GM23338 (cell line): ENCODE measurements around the gene CLIC3.

ENCODE experiments used
- EZH2 ChIP-seq: fragments of 200-600 bp; sonication (generic); IDR thresholded peaks from one replicate; pipeline ENCODE4 v1.8.0; 2017; ENCODE audit warnings: antibody characterized with exemption, mild to moderate bottlenecking, low read depth; ENCODE audit not compliant: unreplicated experiment
- EZH2phosphoT487 ChIP-seq: fragments of 200-600 bp; sonication (generic); IDR thresholded peaks from one replicate; pipeline ENCODE4 v1.8.1; 2018; ENCODE audit warnings: antibody characterized with exemption; ENCODE audit not compliant: unreplicated experiment
- POLR2AphosphoS5 ChIP-seq: IDR thresholded peaks from 2 replicates; pipeline ENCODE4 v1.6.1; 2016; ENCODE audit warnings: antibody characterized with exemption, low read depth
- ZNF114 ChIP-seq: fragments of 250-450 bp; sonication (Bioruptor Pico); IDR thresholded peaks from 2 replicates; pipeline ENCODE4 v1.5.0; 2020; ENCODE audit warnings: mild to moderate bottlenecking, moderate library complexity
- ZNF331 ChIP-seq: fragments of 250-450 bp; sonication (Bioruptor Pico); IDR thresholded peaks from 2 replicates; pipeline ENCODE4 v1.5.0; 2020; ENCODE audit warnings: low read depth, mild to moderate bottlenecking, moderate library complexity
- TF ChIP-seq, protein P1 (sequence below), 2 experiments: fragments of 200-600 bp in 1 of 2; sonication (generic) in 1 of 2; conservative IDR thresholded peaks; 2 replicates each; pipeline versions ENCODE4 v1.5.1 to v1.6.1; 2016 to 2017; ENCODE audit warnings: antibody characterized with exemption in 2 of 2, low read depth in 2 of 2, mild to moderate bottlenecking in 2 of 2, moderate library complexity in 1 of 2
- TF ChIP-seq, protein P2 (sequence below): IDR thresholded peaks from one replicate; pipeline ENCODE4 v1.6.1; 2018; ENCODE audit warnings: antibody characterized with exemption; ENCODE audit not compliant: unreplicated experiment
- TF ChIP-seq, protein P3 (sequence below): fragments of 250-450 bp; sonication (Bioruptor Pico); IDR thresholded peaks from 2 replicates; pipeline ENCODE4 v1.5.0; 2020; ENCODE audit warnings: mild to moderate bottlenecking, moderate library complexity

DNA sequence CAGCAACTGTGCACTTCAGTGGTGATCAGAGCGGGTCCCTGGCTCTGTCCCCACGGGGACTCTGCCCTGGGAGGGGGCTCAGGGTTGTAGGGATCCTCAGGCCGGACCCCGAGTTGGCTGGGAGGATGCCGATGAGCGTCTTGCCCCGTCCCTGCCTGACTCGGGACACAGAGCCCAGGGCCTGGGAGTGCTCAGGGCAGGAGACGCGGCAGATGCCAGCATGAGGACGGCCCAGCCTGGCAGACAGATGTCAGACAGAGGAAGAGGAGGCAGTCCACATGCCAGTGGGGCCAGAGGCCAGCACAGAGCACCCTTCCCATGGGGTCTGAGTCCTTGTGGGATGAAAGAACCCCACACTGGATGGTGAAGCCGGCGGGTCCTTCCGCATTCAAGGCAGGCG is 33.0 kb downstream of the CLIC3 start:
- TF ChIP-seq, protein P1, sequence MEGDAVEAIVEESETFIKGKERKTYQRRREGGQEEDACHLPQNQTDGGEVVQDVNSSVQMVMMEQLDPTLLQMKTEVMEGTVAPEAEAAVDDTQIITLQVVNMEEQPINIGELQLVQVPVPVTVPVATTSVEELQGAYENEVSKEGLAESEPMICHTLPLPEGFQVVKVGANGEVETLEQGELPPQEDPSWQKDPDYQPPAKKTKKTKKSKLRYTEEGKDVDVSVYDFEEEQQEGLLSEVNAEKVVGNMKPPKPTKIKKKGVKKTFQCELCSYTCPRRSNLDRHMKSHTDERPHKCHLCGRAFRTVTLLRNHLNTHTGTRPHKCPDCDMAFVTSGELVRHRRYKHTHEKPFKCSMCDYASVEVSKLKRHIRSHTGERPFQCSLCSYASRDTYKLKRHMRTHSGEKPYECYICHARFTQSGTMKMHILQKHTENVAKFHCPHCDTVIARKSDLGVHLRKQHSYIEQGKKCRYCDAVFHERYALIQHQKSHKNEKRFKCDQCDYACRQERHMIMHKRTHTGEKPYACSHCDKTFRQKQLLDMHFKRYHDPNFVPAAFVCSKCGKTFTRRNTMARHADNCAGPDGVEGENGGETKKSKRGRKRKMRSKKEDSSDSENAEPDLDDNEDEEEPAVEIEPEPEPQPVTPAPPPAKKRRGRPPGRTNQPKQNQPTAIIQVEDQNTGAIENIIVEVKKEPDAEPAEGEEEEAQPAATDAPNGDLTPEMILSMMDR (conservative IDR thresholded peaks at IDR 0.05; ENCODE audit: low read depth in 2 of 2) = no peak
- no peak for TF ChIP-seq ZNF114 (CRISPR knock-in tag)
- no peak for TF ChIP-seq POLR2AphosphoS5
- TF ChIP-seq, protein P2, sequence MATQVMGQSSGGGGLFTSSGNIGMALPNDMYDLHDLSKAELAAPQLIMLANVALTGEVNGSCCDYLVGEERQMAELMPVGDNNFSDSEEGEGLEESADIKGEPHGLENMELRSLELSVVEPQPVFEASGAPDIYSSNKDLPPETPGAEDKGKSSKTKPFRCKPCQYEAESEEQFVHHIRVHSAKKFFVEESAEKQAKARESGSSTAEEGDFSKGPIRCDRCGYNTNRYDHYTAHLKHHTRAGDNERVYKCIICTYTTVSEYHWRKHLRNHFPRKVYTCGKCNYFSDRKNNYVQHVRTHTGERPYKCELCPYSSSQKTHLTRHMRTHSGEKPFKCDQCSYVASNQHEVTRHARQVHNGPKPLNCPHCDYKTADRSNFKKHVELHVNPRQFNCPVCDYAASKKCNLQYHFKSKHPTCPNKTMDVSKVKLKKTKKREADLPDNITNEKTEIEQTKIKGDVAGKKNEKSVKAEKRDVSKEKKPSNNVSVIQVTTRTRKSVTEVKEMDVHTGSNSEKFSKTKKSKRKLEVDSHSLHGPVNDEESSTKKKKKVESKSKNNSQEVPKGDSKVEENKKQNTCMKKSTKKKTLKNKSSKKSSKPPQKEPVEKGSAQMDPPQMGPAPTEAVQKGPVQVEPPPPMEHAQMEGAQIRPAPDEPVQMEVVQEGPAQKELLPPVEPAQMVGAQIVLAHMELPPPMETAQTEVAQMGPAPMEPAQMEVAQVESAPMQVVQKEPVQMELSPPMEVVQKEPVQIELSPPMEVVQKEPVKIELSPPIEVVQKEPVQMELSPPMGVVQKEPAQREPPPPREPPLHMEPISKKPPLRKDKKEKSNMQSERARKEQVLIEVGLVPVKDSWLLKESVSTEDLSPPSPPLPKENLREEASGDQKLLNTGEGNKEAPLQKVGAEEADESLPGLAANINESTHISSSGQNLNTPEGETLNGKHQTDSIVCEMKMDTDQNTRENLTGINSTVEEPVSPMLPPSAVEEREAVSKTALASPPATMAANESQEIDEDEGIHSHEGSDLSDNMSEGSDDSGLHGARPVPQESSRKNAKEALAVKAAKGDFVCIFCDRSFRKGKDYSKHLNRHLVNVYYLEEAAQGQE = no peak
- TF ChIP-seq ZNF331 (CRISPR knock-in tag) = no peak
- no peak for TF ChIP-seq EZH2
- TF ChIP-seq EZH2phosphoT487 = no peak
- TF ChIP-seq, protein P3, sequence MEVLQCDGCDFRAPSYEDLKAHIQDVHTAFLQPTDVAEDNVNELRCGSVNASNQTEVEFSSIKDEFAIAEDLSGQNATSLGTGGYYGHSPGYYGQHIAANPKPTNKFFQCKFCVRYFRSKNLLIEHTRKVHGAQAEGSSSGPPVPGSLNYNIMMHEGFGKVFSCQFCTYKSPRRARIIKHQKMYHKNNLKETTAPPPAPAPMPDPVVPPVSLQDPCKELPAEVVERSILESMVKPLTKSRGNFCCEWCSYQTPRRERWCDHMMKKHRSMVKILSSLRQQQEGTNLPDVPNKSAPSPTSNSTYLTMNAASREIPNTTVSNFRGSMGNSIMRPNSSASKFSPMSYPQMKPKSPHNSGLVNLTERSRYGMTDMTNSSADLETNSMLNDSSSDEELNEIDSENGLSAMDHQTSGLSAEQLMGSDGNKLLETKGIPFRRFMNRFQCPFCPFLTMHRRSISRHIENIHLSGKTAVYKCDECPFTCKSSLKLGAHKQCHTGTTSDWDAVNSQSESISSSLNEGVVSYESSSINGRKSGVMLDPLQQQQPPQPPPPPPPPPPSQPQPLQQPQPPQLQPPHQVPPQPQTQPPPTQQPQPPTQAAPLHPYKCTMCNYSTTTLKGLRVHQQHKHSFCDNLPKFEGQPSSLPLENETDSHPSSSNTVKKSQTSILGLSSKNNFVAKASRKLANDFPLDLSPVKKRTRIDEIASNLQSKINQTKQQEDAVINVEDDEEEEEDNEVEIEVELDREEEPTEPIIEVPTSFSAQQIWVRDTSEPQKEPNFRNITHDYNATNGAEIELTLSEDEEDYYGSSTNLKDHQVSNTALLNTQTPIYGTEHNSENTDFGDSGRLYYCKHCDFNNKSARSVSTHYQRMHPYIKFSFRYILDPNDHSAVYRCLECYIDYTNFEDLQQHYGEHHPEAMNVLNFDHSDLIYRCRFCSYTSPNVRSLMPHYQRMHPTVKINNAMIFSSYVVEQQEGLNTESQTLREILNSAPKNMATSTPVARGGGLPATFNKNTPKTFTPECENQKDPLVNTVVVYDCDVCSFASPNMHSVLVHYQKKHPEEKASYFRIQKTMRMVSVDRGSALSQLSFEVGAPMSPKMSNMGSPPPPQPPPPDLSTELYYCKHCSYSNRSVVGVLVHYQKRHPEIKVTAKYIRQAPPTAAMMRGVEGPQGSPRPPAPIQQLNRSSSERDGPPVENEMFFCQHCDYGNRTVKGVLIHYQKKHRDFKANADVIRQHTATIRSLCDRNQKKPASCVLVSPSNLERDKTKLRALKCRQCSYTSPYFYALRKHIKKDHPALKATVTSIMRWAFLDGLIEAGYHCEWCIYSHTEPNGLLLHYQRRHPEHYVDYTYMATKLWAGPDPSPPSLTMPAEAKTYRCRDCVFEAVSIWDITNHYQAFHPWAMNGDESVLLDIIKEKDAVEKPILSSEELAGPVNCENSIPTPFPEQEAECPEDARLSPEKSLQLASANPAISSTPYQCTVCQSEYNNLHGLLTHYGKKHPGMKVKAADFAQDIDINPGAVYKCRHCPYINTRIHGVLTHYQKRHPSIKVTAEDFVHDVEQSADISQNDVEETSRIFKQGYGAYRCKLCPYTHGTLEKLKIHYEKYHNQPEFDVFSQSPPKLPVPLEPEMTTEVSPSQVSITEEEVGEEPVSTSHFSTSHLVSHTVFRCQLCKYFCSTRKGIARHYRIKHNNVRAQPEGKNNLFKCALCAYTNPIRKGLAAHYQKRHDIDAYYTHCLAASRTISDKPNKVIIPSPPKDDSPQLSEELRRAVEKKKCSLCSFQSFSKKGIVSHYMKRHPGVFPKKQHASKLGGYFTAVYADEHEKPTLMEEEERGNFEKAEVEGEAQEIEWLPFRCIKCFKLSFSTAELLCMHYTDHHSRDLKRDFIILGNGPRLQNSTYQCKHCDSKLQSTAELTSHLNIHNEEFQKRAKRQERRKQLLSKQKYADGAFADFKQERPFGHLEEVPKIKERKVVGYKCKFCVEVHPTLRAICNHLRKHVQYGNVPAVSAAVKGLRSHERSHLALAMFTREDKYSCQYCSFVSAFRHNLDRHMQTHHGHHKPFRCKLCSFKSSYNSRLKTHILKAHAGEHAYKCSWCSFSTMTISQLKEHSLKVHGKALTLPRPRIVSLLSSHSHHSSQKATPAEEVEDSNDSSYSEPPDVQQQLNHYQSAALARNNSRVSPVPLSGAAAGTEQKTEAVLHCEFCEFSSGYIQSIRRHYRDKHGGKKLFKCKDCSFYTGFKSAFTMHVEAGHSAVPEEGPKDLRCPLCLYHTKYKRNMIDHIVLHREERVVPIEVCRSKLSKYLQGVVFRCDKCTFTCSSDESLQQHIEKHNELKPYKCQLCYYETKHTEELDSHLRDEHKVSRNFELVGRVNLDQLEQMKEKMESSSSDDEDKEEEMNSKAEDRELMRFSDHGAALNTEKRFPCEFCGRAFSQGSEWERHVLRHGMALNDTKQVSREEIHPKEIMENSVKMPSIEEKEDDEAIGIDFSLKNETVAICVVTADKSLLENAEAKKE (CRISPR knock-in tag) = no peak
